ENCODE results near the gene U2AF1L4. TPM values are rescaled to one million over a fixed set of nuclear protein-coding genes. Genes with fewer than 3 reads are reported as not detected.

The U2AF1L4 gene
- total RNA-seq, 1 donor from 2014 or later, result 6.6 TPM

- Histone ChIP-seq H3K27ac (no peak overlapping the region), H3K27me3 (no peaks in the 10 kb centered on the region), H3K9me3 (no peaks in the 10 kb centered on the region), H3K4me1 (peaks cover 13% of the 10 kb centered on the region), H3K36me3 (peaks cover 0 to 23% of the 10 kb centered on the region in 2 donors), H3K4me3 (no peak overlapping the region)
- TF ChIP-seq CTCF (IDR thresholded peaks at IDR 0.05), result no peak
- TF ChIP-seq POLR2AphosphoS5 (IDR thresholded peaks at IDR 0.05; ENCODE audit: insufficient read depth in 1 of 2, low read depth in 1 of 2), result no peak
- TF ChIP-seq POLR2A (IDR thresholded peaks at IDR 0.05), result no peak
- intact Hi-C loops (cut with DNase I), result no loop called here
- no peak for DNase-seq (ENCODE audit: extremely low spot score in 2 of 2)
These were observed 34.8 kb upstream of the U2AF1L4 start for GRCh38 chr19:35780058-35780457.

DNA sequence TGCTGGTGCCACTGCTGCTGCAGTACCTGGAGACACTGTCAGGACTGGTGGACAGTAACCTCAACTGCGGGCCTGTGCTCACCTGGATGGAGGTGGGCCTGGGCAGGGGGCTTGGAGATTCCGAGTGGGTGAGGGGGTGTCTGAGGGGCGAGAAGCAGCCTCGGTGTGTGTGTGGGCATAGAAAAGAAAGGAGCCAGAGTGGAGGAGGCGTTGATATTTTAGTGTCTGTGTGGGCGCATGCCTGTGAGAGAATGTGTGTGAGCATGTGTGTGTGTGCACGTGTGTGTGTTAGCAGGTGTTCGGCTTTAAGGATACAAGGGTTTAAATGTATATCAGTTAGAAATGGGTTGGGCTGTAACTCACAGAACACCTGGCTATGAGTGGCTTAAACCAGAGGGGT, 33.8 kb upstream of the U2AF1L4 start:
- DNase-seq (ENCODE audit: extremely low spot score in 2 of 2), result no peak
- peaks cover 20% of the 10 kb centered on the region for H3K4me1 ChIP-seq
- TF ChIP-seq CTCF (IDR thresholded peaks at IDR 0.05) (no peak), POLR2AphosphoS5 (IDR thresholded peaks at IDR 0.05; ENCODE audit: insufficient read depth in 1 of 2, low read depth in 1 of 2) (no peak), POLR2A (IDR thresholded peaks at IDR 0.05) (no peak)
- peaks cover 0 to 23% of the 10 kb centered on the region in 2 donors for H3K36me3 ChIP-seq
- no peak overlapping the region for H3K4me3 ChIP-seq
- intact Hi-C loops (cut with DNase I), result loop anchor here (10.0 kb wide), 1 partner anchor 156 kb away; the partner anchor contains the start of gene LRFN3
- no peak overlapping the region for H3K27ac ChIP-seq
- H3K27me3 ChIP-seq, result no peaks in the 10 kb centered on the region
- no peaks in the 10 kb centered on the region for H3K9me3 ChIP-seq

- Histone ChIP-seq H3K4me1 (peaks cover 20% of the 10 kb centered on the region), H3K27me3 (no peaks in the 10 kb centered on the region), H3K36me3 (peaks cover 0 to 23% of the 10 kb centered on the region in 2 donors), H3K9me3 (no peaks in the 10 kb centered on the region), H3K4me3 (no peak overlapping the region), H3K27ac (no peak overlapping the region)
- no peak for DNase-seq (ENCODE audit: extremely low spot score in 2 of 2)
- intact Hi-C loops (cut with DNase I), result loop anchor here (10.0 kb wide), 1 partner anchor 157 kb away; the partner anchor contains the start of gene LRFN3
- no peak for TF ChIP-seq POLR2AphosphoS5 (IDR thresholded peaks at IDR 0.05; ENCODE audit: insufficient read depth in 1 of 2, low read depth in 1 of 2)
- TF ChIP-seq POLR2A (IDR thresholded peaks at IDR 0.05), result no peak
- TF ChIP-seq CTCF (IDR thresholded peaks at IDR 0.05), result no peak
These were observed 32.7 kb upstream of the U2AF1L4 start for GRCh38 chr19:35777961-35778360.

- TF ChIP-seq POLR2A (IDR thresholded peaks at IDR 0.05) (no peak), CTCF (IDR thresholded peaks at IDR 0.05) (no peak), POLR2AphosphoS5 (IDR thresholded peaks at IDR 0.05; ENCODE audit: insufficient read depth in 1 of 2, low read depth in 1 of 2) (no peak)
- Histone ChIP-seq H3K27me3 (no peaks in the 10 kb centered on the region), H3K4me3 (no peak overlapping the region), H3K36me3 (peaks cover 0 to 22% of the 10 kb centered on the region in 2 donors), H3K9me3 (no peaks in the 10 kb centered on the region), H3K27ac (no peak overlapping the region), H3K4me1 (peaks cover 20% of the 10 kb centered on the region)
- intact Hi-C loops (cut with DNase I), result loop anchor here (10.0 kb wide), 1 partner anchor 158 kb away; the partner anchor contains the start of gene LRFN3
- no peak for DNase-seq (ENCODE audit: extremely low spot score in 2 of 2)
These were observed 32.0 kb upstream of the U2AF1L4 start for GRCh38 chr19:35777086-35777841.
